ENCODE results near the gene CCDC88C. TPM values are rescaled to one million over a fixed set of nuclear protein-coding genes. Genes with fewer than 3 reads are reported as not detected.

CCDC88C gene
- total RNA-seq, 1 donor, result under 0.01 TPM

DNA sequence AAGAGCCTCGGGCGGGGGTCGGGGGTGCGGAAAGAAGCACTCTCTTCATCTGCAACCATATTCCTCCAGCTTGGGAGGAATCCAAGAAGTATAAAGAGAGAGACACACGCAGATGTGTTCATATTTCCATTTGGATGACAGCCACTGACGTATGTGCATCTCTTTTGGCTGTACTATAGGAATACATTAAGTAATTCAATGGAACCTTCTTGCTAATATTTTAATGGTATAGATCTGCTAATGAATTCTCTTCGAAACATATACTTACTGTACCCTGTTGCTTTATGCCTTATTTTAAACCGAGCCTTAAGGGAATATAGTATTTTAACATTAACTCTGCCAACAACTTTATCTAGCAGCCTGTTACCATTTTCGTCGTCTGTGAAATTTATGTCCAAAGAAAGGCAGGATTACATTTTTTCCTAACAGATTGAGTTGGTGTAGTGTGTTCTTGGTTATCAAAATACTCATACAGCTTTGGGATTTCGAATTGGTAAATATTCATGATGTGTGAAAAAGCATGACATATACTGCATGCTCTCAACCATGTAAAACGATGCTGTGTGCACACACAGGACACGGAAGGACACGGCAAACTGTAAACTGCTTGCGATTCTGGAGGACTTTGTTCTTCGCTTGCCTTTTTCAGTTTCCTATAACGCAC is 84.5 kb downstream of the CCDC88C start:
- TF ChIP-seq, protein P1, sequence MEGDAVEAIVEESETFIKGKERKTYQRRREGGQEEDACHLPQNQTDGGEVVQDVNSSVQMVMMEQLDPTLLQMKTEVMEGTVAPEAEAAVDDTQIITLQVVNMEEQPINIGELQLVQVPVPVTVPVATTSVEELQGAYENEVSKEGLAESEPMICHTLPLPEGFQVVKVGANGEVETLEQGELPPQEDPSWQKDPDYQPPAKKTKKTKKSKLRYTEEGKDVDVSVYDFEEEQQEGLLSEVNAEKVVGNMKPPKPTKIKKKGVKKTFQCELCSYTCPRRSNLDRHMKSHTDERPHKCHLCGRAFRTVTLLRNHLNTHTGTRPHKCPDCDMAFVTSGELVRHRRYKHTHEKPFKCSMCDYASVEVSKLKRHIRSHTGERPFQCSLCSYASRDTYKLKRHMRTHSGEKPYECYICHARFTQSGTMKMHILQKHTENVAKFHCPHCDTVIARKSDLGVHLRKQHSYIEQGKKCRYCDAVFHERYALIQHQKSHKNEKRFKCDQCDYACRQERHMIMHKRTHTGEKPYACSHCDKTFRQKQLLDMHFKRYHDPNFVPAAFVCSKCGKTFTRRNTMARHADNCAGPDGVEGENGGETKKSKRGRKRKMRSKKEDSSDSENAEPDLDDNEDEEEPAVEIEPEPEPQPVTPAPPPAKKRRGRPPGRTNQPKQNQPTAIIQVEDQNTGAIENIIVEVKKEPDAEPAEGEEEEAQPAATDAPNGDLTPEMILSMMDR (IDR thresholded peaks at IDR 0.05; ENCODE audit: insufficient read depth, low read length), result no peak
- no peak for DNase-seq (ENCODE audit: low read depth)
- no peak overlapping the region for H3K4me3 ChIP-seq (ENCODE audit: low read depth, low read length)

DNA sequence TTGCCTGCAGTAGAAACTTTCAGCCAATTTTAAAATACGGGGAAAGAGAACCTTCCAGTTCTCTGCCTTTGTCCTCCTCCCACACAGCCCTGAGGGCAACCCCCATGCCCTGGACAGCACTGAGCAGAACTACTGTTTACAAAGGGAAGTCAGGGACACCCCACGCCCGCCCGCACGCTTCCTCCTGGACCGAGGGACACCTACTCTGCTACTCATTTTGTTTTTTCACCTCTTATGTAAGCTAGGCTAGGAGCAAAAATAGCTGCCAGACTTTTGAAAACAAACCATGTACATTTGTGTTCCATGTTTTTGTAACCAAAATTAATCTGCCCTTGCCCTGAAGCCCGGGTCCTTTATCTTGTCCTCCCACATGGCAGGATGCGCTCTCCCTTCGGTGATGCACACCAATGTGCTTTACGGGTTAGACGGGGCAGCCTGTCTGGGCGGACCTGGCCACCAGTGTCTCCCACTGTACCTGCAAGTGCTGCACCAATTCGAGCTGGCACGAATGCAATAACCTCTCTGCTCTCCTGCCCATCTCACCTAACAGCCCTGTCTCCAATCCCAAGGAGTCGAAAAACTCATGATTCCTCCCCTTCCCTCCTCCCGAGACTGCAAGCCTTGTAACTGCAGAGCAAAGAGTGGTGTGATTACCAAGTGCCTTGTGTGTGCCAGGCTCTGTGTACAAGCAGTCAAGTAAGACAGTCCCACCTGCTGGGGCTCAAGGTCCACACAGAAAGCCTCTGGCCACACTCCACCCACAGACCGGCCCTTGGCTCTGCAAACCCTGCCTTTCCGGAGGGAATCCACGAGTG is 85.2 kb downstream of the CCDC88C start:
- H3K4me3 ChIP-seq (ENCODE audit: low read depth, low read length), result no peak overlapping the region
- DNase-seq (ENCODE audit: low read depth), result no peak
- TF ChIP-seq, protein P1 (IDR thresholded peaks at IDR 0.05; ENCODE audit: insufficient read depth, low read length), result no peak

DNA sequence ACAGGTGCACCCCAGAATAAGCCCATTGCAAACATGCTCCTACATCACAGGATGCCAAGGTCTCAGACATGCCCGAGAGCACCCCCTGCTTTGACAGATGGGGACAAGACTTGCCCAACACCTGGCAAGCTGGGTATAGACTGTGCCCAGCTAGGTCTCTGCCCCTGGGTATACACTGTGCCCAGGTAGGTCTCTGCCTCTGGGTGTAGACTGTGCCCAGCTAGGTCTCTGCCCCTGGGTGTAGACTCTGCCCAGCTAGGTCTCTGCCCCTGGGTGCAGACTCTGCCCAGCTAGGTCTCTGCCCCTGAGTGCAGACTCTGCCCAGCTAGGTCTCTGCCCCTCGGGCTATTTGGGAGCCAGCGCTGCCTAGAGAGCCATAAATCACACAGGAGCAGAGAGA is 85.9 kb downstream of the CCDC88C start:
- no peak for DNase-seq (ENCODE audit: low read depth)
- H3K4me3 ChIP-seq (ENCODE audit: low read depth, low read length), result no peak overlapping the region
- TF ChIP-seq, protein P1 (IDR thresholded peaks at IDR 0.05; ENCODE audit: insufficient read depth, low read length), result no peak

DNA sequence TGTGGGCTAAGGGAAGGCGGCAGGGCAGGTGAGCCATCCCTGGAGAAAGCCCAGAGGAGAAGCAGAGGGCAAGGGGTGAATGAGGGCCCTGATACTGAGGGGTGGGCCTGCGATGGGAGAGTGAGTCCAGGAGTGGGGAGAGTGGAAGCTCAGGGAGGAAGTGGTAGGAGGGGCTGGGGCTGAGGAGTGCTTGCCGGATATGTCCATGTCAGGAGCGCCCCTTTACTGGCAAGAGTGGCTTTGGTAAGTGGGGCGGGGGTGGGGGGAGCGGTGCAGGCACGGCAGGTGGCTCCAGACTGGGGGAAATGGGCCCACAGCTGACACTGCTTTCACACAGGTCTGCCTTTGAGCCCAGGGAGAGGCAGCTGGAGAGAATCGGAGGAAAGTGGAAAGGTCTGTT is 86.8 kb downstream of the CCDC88C start:
- no peak overlapping the region for H3K4me3 ChIP-seq (ENCODE audit: low read depth, low read length)
- DNase-seq (ENCODE audit: low read depth), result no peak
- TF ChIP-seq, protein P1 (IDR thresholded peaks at IDR 0.05; ENCODE audit: insufficient read depth, low read length), result no peak

DNA sequence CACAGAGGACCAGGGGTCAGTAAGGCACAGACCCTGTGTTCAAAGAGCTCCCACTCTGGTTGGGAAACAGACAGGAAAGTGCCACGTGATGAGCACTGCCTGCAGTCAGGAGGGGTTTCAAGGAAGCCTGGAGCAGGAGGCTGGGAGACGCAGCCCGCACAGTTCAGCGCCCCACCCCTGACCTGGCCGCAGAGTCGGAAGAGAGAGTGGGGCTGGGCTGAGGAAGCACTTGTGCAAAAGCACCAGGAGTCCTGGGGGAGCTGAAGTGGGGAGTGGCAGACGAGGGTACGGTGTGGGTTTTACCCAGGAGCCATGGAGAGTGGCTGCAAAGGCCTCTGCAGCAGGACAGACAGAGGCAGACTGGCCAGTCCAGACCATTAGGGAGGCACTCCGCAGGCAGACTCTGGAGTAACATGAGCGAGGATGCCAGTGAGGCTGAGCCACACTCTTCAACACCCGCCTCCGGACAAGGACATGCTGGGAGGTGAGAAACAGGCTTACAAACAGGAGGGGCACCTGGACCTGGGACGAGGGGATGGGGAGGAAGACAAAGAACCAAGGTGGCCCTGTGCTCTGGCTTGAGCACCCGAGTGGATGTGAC is 87.4 kb downstream of the CCDC88C start:
- no peak for DNase-seq (ENCODE audit: low read depth)
- TF ChIP-seq, protein P1 (IDR thresholded peaks at IDR 0.05; ENCODE audit: insufficient read depth, low read length), result no peak
- no peak overlapping the region for H3K4me3 ChIP-seq (ENCODE audit: low read depth, low read length)

DNA sequence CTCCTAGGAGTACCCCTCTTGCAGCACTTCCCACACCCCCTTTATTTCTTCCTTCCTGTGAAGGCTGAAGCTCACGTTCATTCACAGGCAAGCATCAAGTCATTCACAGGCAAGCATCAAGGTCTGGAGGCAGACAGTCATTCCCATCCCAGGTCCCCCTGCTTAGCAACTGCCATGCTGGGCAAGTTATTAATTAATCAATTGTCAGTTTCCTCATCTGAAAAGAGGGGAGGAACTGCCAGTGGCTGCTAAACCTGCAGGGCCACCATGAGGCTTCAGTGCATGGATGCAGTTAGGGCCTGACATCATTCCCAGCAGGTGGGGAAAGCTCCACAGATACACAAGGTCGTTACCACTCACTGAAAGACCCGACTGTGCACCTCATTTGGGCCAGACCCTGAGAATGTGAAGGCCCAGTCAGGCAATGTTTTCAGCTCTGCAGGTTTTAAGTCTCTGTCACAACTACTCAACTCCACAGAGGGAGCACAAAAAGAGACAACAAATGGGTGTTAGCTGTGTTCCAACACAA is 88.1 kb downstream of the CCDC88C start:
- TF ChIP-seq, protein P1 (IDR thresholded peaks at IDR 0.05; ENCODE audit: insufficient read depth, low read length), result no peak
- DNase-seq (ENCODE audit: low read depth), result no peak
- H3K4me3 ChIP-seq (ENCODE audit: low read depth, low read length), result no peak overlapping the region

All from fibroblast of the aortic adventitia (primary cell).